WTC11 (cell line): ENCODE measurements around the gene ZNF576. TPM values are rescaled to one million over a fixed set of nuclear protein-coding genes. Genes with fewer than 3 reads are reported as not detected.

ENCODE experiments used
- ATAC-seq: fragments of 200-7000 bp; cut with Tn5 transposase; 2 replicates; pipeline ENCODE4 v1.10.0; 2021; ENCODE audit warnings: mild to moderate bottlenecking, moderate library complexity
- CTCF ChIA-PET: fragments of 300-600 bp; sonication (Branson Sonifier 250); formaldehyde crosslinking; loops from one replicate; lab custom pipeline; 2021; ENCODE audit warnings: antibody characterized with exemption; lab: Charles Lee
- POLR2A ChIA-PET: fragments of 350-600 bp; sonication (Branson Sonifier 250); formaldehyde crosslinking; loops from one replicate; lab custom pipeline; 2021; ENCODE audit warnings: antibody characterized with exemption; lab: Charles Lee
- DNase-seq: peaks from one replicate; pipeline ENCODE4 v3.0.0; 2021; ENCODE audit warnings: low spot score
- H3K27ac Mint-ChIP-seq: 2 replicates; pipeline ENCODE4 v1.8.0; 2021; ENCODE audit warnings: mixed read lengths
- H3K27me3 Mint-ChIP-seq: 2 replicates; pipeline ENCODE4 v1.8.0; 2021; ENCODE audit warnings: low read depth, mild to moderate bottlenecking, moderate library complexity, mixed read lengths
- H3K36me3 Mint-ChIP-seq: 2 replicates; pipeline ENCODE4 v1.8.0; 2021; ENCODE audit warnings: mixed read lengths
- H3K4me1 Mint-ChIP-seq: 2 replicates; pipeline ENCODE4 v1.8.0; 2022; ENCODE audit warnings: mixed read lengths
- H3K4me3 Mint-ChIP-seq: 2 replicates; pipeline ENCODE4 v1.8.0; 2021; ENCODE audit warnings: mild to moderate bottlenecking, moderate library complexity, mixed read lengths
- H3K9me3 Mint-ChIP-seq: 2 replicates; pipeline ENCODE4 v1.8.0; 2021; ENCODE audit warnings: mixed read lengths
- ATF3 ChIP-seq: sonication (generic); formaldehyde crosslinking; conservative IDR thresholded peaks from 2 replicates; pipeline ENCODE4 v1.8.1; 2022; ENCODE audit warnings: mild to moderate bottlenecking, missing genetic modification reagents
- CREB1 ChIP-seq: sonication (generic); formaldehyde crosslinking; IDR thresholded peaks from 2 replicates; pipeline ENCODE4 v1.8.0; 2023; ENCODE audit warnings: mild to moderate bottlenecking, missing genetic modification reagents
- ERG ChIP-seq: fragments of 250-450 bp; sonication (Bioruptor Pico); IDR thresholded peaks from 2 replicates; pipeline ENCODE4 v1.8.0; 2021; ENCODE audit warnings: mild to moderate bottlenecking
- FOXJ3 ChIP-seq: sonication (generic); formaldehyde crosslinking; IDR thresholded peaks from 2 replicates; pipeline ENCODE4 v1.9.0; 2021; ENCODE audit warnings: missing genetic modification reagents, mild to moderate bottlenecking, borderline replicate concordance
- FOXK1 ChIP-seq: sonication (generic); formaldehyde crosslinking; IDR thresholded peaks from 2 replicates; pipeline ENCODE4 v1.8.0; 2022; ENCODE audit warnings: mild to moderate bottlenecking, moderate library complexity, missing genetic modification reagents
- GTF2I ChIP-seq: fragments of 250-450 bp; sonication (Bioruptor Pico); conservative IDR thresholded peaks from 2 replicates; pipeline ENCODE4 v1.4.0; 2021; ENCODE audit warnings: mild to moderate bottlenecking
- NR1H2 ChIP-seq: sonication (generic); formaldehyde crosslinking; IDR thresholded peaks from 2 replicates; pipeline ENCODE4 v1.9.0; 2021; ENCODE audit warnings: mild to moderate bottlenecking, moderate library complexity, missing genetic modification reagents
- NR2C2 ChIP-seq: sonication (generic); formaldehyde crosslinking; IDR thresholded peaks from 2 replicates; pipeline ENCODE4 v1.8.0; 2022; ENCODE audit warnings: mild to moderate bottlenecking, missing genetic modification reagents
- PRRX2 ChIP-seq: fragments of 250-450 bp; sonication (Bioruptor Pico); IDR thresholded peaks from 2 replicates; pipeline ENCODE4 v1.8.0; 2021; ENCODE audit warnings: mild to moderate bottlenecking
- RELA ChIP-seq: sonication (generic); formaldehyde crosslinking; IDR thresholded peaks from 2 replicates; pipeline ENCODE4 v1.8.1; 2022; ENCODE audit warnings: missing genetic modification reagents, mild to moderate bottlenecking, borderline replicate concordance
- SOX15 ChIP-seq: fragments of 250-450 bp; sonication (Bioruptor Pico); IDR thresholded peaks from 2 replicates; pipeline ENCODE4 v1.9.0; 2021; ENCODE audit warnings: mild to moderate bottlenecking
- USF2 ChIP-seq: sonication (generic); formaldehyde crosslinking; IDR thresholded peaks from 2 replicates; pipeline ENCODE4 v1.8.1; 2023; ENCODE audit warnings: mild to moderate bottlenecking, missing genetic modification reagents, moderate library complexity
- ZNF121 ChIP-seq: sonication (generic); formaldehyde crosslinking; IDR thresholded peaks from 2 replicates; pipeline ENCODE4 v1.8.0; 2023; ENCODE audit warnings: missing genetic modification reagents
- ZNF263 ChIP-seq: sonication (generic); formaldehyde crosslinking; IDR thresholded peaks from 2 replicates; pipeline ENCODE4 v1.8.1; 2022; ENCODE audit warnings: low read depth, mild to moderate bottlenecking, moderate library complexity, missing genetic modification reagents
- ZNF281 ChIP-seq: sonication (generic); formaldehyde crosslinking; IDR thresholded peaks from 2 replicates; pipeline ENCODE4 v1.8.0; 2023; ENCODE audit warnings: mild to moderate bottlenecking, missing genetic modification reagents
- ZNF396 ChIP-seq: fragments of 250-450 bp; sonication (Bioruptor Pico); IDR thresholded peaks from 2 replicates; pipeline ENCODE4 v1.8.0; 2021; ENCODE audit warnings: mild to moderate bottlenecking, moderate library complexity, borderline replicate concordance
- ZNF416 ChIP-seq: fragments of 250-450 bp; sonication (Bioruptor Pico); IDR thresholded peaks from 2 replicates; pipeline ENCODE4 v1.9.0; 2021; ENCODE audit warnings: mild to moderate bottlenecking, inconsistent platforms
- ZNF423 ChIP-seq: fragments of 250-450 bp; sonication (Bioruptor Pico); IDR thresholded peaks from 2 replicates; pipeline ENCODE4 v2.1.2; 2022; ENCODE audit warnings: mild to moderate bottlenecking, moderate library complexity
- ZSCAN18 ChIP-seq: fragments of 250-450 bp; sonication (Bioruptor Pico); IDR thresholded peaks from 2 replicates; pipeline ENCODE4 v2.1.2; 2022; ENCODE audit warnings: mild to moderate bottlenecking, moderate library complexity
- total RNA-seq: library from RNA; stranded (reverse); gene quantifications from 3 replicates; pipeline ENCODE4 v1.2.3, GENCODE V29; 2021

The ZNF576 gene
- total RNA-seq, 1 experiment from 2014 or later = 15.9 TPM

DNA sequence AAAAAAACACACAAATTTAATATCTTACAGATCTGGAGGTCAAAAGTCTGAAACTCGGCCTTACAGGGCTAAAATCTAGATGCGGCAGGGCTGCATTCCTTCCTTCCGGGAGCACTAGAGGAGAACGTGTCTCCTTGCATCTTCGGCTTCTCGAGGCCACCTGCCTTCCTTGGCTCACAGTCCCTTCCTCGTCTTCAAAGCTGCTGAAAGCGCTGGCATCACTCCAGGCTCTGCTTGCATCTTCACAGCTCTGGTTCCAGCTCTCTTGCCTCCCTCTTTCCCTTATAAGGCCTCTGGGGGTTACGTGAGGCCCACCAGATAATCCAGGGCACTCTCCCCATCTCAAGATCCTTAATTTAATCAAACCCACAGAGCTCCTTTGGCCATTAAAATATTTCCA lies 31.6 kb upstream of the ZNF576 start:
- Mint-ChIP-seq H3K27ac (no peak overlapping the region), H3K4me3 (no peak overlapping the region), H3K27me3 (no peaks in the 10 kb centered on the region), H3K4me1 (peaks cover 2% of the 10 kb centered on the region), H3K9me3 (no peaks in the 10 kb centered on the region), H3K36me3 (peaks cover 6% of the 10 kb centered on the region; the same call in 1 of the 2 replicates)
- ChIA-PET CTCF (interaction anchor here (1.8 to 3.4 kb wide), 2 partner anchors 10 to 30 kb away, joined by 7 to 20 read pairs; no protein-coding TSS in a partner anchor), POLR2A (no interaction called here)
- no peak for TF ChIP-seq FOXK1 (CRISPR knock-in tag)
- TF ChIP-seq ZNF281 (CRISPR knock-in tag) = no peak
- TF ChIP-seq NR1H2 (CRISPR knock-in tag) = no peak
- TF ChIP-seq FOXJ3 (CRISPR knock-in tag) = no peak
- ATAC-seq (no peak), DNase-seq (no peak)

DNA sequence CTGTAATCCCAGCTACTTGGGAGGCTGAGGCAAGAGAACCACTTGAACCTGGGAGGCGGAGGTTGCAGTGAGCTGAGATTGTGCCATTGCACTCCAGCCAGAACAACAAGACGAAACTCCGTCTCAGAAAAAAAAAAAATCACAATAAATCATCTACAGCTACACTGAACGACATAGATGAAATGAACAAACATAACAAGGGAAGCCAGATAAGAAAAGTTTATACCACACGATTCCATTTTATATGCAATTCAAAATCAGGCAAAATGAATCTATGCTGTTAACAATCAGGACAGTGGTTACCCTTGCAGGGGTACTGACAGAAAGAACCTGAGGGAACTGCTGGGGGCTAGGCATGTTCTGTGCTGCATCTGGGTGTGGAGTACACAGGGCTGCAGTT lies 26.7 kb upstream of the ZNF576 start:
- POLR2A ChIA-PET = interaction anchor here (0.7 kb wide), 1 partner anchor 1128 kb away, joined by 3 read pairs; no protein-coding TSS in a partner anchor
- no peak for DNase-seq

DNA sequence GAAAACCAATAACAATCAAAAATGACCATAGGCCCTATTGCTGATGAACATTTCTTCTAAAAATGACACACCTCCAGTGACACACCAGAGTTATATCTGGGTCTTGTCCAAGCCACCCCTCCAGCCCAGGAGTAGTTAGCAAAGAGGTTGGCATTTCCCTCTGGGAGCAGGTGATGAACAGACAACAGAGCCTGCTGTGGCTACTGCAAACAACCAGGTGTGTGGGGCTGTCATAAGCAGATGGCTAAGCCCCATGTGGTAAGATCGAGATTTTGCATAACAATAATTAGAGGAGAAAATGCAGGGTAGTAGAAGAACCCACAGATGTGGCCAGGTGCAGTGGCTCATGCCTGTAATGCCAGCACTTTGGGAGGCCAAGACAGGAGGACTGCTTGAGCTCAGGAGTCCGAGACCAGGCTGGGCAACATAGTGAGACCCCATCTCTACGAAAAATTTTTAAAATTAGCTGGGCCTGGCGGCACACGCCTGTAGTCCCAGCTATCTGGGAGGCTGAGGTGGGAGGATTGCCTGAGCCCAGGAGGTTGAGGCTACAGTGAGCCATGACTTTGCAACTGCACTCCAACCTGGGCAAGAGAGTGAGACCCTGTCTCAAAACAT lies 26.1 kb upstream of the ZNF576 start:
- no peaks in the 10 kb centered on the region for H3K9me3 Mint-ChIP-seq
- no peak for TF ChIP-seq ZNF423 (CRISPR knock-in tag)
- TF ChIP-seq ATF3 = no peak
- no peak for TF ChIP-seq RELA (CRISPR knock-in tag)
- TF ChIP-seq NR2C2 (CRISPR knock-in tag) = no peak
- TF ChIP-seq CREB1 (CRISPR knock-in tag) = no peak
- peak; percentile 92 for TF ChIP-seq GTF2I (CRISPR knock-in tag)
- TF ChIP-seq ERG (CRISPR knock-in tag) = no peak
- no peak for TF ChIP-seq ZNF263
- no peak for TF ChIP-seq ZNF396 (CRISPR knock-in tag)
- TF ChIP-seq ZNF121 = peak; percentile 96
- DNase-seq = no peak
- peaks cover 12% of the 10 kb centered on the region for H3K4me1 Mint-ChIP-seq
- no peak overlapping the region for H3K4me3 Mint-ChIP-seq
- peak; percentile 48 for ATAC-seq
- ChIA-PET POLR2A (interaction anchor here (1.8 kb wide), 1 partner anchor 25 kb away, joined by 5 read pairs; the partner anchor contains the start of gene IRGQ), CTCF (interaction anchor here (0.6 to 2.8 kb wide), 4 partner anchors 15 to 63 kb away, joined by 3 to 16 read pairs (median 14); partner anchors contain the start of genes IRGQ and ZNF576)
- no peaks in the 10 kb centered on the region; the same call in 1 of the 2 replicates for H3K36me3 Mint-ChIP-seq
- peak overlapping the region; percentile 74 for H3K27ac Mint-ChIP-seq
- no peaks in the 10 kb centered on the region for H3K27me3 Mint-ChIP-seq

More for the DNA sequence above, 26.7 kb upstream of the ZNF576 start:
- no peak overlapping the region for H3K4me3 Mint-ChIP-seq
- H3K9me3 Mint-ChIP-seq = no peaks in the 10 kb centered on the region
- TF ChIP-seq ZSCAN18 (CRISPR knock-in tag) = no peak
- TF ChIP-seq ZNF396 (CRISPR knock-in tag) = no peak
- no peak for TF ChIP-seq PRRX2
- no peak for TF ChIP-seq ZNF416 (CRISPR knock-in tag)
- TF ChIP-seq USF2 (CRISPR knock-in tag) = no peak
- TF ChIP-seq SOX15 = no peak
- peaks cover 7% of the 10 kb centered on the region for H3K4me1 Mint-ChIP-seq
- no peak overlapping the region for H3K27ac Mint-ChIP-seq
- H3K27me3 Mint-ChIP-seq = no peaks in the 10 kb centered on the region
- CTCF ChIA-PET = interaction anchor here (2.5 to 2.8 kb wide), 2 partner anchors 26 to 34 kb away, joined by 14 to 16 read pairs; partner anchors contain the start of genes IRGQ and ZNF576
- no peaks in the 10 kb centered on the region; the same call in 1 of the 2 replicates for H3K36me3 Mint-ChIP-seq
- ATAC-seq = no peak
